Right cardiac atrium (tissue), 5 donors: ENCODE measurements around the gene XPA. TPM values are rescaled to one million over a fixed set of nuclear protein-coding genes. Genes with fewer than 3 reads are reported as not detected.
A peak's percentile ranks its signal among the peaks of the same experiment; 100 is the strongest.

Source experiments
- ATAC-seq, 2 donors: fragments of 200-7000 bp; cut with Tn5 transposase; one replicate each; pipeline versions ENCODE4 v1.8.0 to v1.9.1; 2020; ENCODE audit warnings: moderate library complexity in 2 of 2, mild to moderate bottlenecking in 1 of 2
- DNase-seq, 3 donors: peaks; one replicate each; pipeline ENCODE4 v3.0.0-alpha.2; 2020
- H3K27ac ChIP-seq: one replicate; pipeline ENCODE4 v1.5.1; 2013; ENCODE audit warnings: mild to moderate bottlenecking, low read length, control low read depth, moderate library complexity
- H3K27me3 ChIP-seq: one replicate; pipeline ENCODE4 v1.6.1; 2013; ENCODE audit not compliant: control insufficient read depth, insufficient read depth
- H3K4me1 ChIP-seq: one replicate; pipeline ENCODE4 v1.6.1; 2013; ENCODE audit warnings: low read length; ENCODE audit not compliant: control insufficient read depth, insufficient read depth
- H3K4me3 ChIP-seq: one replicate; pipeline ENCODE4 v1.5.1; 2013; ENCODE audit warnings: low read length, control low read depth
- H3K9me3 ChIP-seq: one replicate; pipeline ENCODE4 v1.6.1; 2013; ENCODE audit warnings: low read length; ENCODE audit not compliant: control insufficient read depth
- WGBS: extraction: QIAGEN DNeasy Blood & Tissue Kit; methylation state at CpG from one replicate; pipeline ENCODE4 v1.1.7; 2013; 5-methylcytosine and 5-hydroxymethylcytosine counted together
- intact Hi-C, 4 donors: fragments of 100-400 bp; cut with DNase I; formaldehyde crosslinking; loops; one replicate each; pipeline versions ENCODE4 v1.11.0 to v1.14.0; 2022 to 2023
- polyA plus RNA-seq: library from polyadenylated mRNA; stranded (reverse); fragments of 200-250 nt; gene quantifications from one replicate; pipeline ENCODE4 v1.2.3, GENCODE V29; 2013
- total RNA-seq, 4 donors: library from RNA; stranded (reverse); fragmentation: NEBNext Ultra II Directional; extraction: Animal tissue kit (Norgen Biotek cat#: 25700); gene quantifications; one replicate each; pipeline ENCODE4 v1.2.1, GENCODE V29; 2021
- donor health status: healthy with polysubstance abuse.
- donor health status: DM: no; HTN: yes; CAD: no.
- donor health status: DM: no; HTN: no; CAD: no.
- donor health status: DM: no; HTN: yes; CAD: no; lungs with severe emphysema.
- donor health status: DM: yes; HTN: yes; CAD: no.

Gene XPA
- total and polyA plus RNA-seq, 5 donors, result 7.1 to 10.7 (median 10.0) TPM

DNA sequence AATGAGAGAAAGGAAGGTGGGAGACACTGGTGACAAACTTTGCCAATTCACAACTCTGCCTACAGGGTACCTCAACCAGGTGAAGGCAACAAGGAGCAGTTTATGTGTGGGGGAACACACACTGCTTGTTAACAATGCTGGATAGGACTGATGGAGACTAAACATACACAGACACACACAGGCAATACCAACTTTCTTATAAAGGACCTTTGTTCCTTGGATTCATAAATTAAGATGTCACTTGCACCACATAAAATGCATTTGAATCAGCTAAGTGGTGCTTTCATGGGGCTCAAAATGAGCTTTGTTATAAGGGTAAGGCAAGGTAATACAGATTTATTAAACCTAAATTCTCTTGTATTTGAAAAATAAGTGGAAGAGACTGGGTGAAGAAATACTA is 68.0 kb downstream of the XPA start:
- intact Hi-C loops, result no loop called here
- Histone ChIP-seq H3K4me3 (no peak overlapping the region), H3K9me3 (no peaks in the 10 kb centered on the region), H3K27me3 (no peaks in the 10 kb centered on the region), H3K4me1 (peaks cover 7% of the 10 kb centered on the region), H3K27ac (peak overlapping the region; percentile 23)
- DNase-seq, result no peak
- ATAC-seq, result no peak

DNA sequence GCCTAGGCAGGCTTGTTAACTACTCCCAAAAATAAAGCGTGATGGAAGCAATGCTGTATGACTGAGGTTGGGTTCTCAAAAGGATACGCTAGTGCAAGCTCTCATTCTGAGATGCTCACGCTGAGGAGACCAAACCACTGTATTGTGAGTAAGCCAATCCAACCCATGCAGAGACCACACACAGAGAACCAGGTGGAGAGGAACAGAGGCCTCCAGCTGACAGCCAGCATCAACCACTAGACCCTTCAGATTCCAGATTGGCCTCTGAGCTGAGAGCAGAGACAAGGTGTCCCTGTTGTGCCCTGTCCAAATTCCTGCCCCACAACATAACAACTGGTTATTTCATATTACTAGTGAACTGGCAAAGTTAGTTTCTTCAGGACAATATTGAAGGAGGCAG is 68.5 kb downstream of the XPA start:
- Histone ChIP-seq H3K27ac (peak overlapping the region; percentile 71), H3K4me3 (no peak overlapping the region), H3K4me1 (peaks cover 7% of the 10 kb centered on the region), H3K27me3 (no peaks in the 10 kb centered on the region), H3K9me3 (no peaks in the 10 kb centered on the region)
- intact Hi-C loops, result no loop called here
- DNase-seq, result no peak
- no peak for ATAC-seq
- 80% methylated on average over 3 of the region's 3 CpGs for WGBS

DNA sequence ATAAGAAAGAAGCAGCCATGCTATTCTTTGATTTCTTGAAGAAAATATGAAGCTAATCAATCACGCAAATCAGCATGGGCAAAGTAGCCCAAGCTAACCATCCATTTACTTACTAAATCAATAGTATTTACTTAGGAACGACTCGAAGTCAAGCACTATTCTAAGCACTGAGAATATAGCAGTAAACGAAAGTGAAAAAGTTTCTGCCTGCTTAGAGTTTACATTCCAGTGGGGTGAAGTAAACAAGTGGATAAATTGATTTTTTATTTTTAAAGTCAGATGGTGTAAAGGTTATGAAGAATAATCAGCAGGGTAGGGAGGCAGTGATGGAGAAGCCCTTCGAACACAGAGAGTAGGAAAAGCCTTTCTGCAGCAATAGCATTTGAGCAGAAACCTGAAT is 69.5 kb downstream of the XPA start:
- H3K4me3 ChIP-seq, result no peak overlapping the region

DNA sequence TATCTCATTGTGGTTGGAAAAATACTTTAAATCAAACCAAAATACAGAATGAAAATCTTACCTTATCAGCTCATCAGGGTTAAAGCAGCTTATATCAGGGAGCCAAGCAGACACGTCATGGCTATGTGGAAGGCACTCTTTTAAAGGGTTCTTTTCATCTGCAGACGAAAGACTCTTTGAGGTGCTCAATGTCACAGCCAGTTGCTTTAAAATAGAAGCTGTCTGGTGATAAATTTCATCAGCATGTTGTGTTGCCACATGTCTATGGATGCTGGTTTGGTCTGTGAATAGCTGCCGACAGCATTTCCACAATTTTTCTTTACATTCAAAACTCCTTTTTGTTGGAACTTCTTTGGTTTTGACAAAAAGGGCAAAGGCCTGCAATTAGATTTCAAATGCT is 71.5 kb downstream of the XPA start:
- DNase-seq (no peak), ATAC-seq (peak; percentile 59 to 68)
- intact Hi-C loops, result no loop called here
- Histone ChIP-seq H3K9me3 (no peaks in the 10 kb centered on the region), H3K27me3 (no peaks in the 10 kb centered on the region), H3K27ac (no peak overlapping the region), H3K4me1 (peaks cover 5% of the 10 kb centered on the region), H3K4me3 (no peak overlapping the region)
- 46% methylated on average over 3 of the region's 3 CpGs for WGBS

More for the DNA sequence above, 69.5 kb downstream of the XPA start:
- DNase-seq (no peak), ATAC-seq (no peak)
- Histone ChIP-seq H3K27ac (no peak overlapping the region), H3K27me3 (no peaks in the 10 kb centered on the region), H3K9me3 (no peaks in the 10 kb centered on the region), H3K4me1 (peaks cover 7% of the 10 kb centered on the region)
- WGBS, result 73% methylated on average over 5 of the region's 5 CpGs
- intact Hi-C loops, result no loop called here

Other genes starting within 250 kb of the XPA start
- gene TMOD1, start 195.7 kb downstream of the XPA start, total RNA-seq, result 100 to 1,000 TPM; 177 to 220 (median 208) TPM
- 184 TPM for gene TMOD1, start 195.7 kb downstream of the XPA start, polyA plus RNA-seq
- gene TSTD2, start 64.0 kb downstream of the XPA start, total RNA-seq, result 10 to 100 TPM; 19.4 to 29.5 (median 24.6) TPM
- gene TSTD2, start 64.0 kb downstream of the XPA start, polyA plus RNA-seq, result 14.0 TPM
- gene NCBP1, start 63.5 kb downstream of the XPA start, total RNA-seq, result 10 to 100 TPM; 18.7 to 27.7 (median 19.6) TPM
- gene NCBP1, start 63.5 kb downstream of the XPA start, polyA plus RNA-seq, result 10.3 TPM
- gene FOXE1, start 155.9 kb upstream of the XPA start, total RNA-seq, result not detected
- gene FOXE1, start 155.9 kb upstream of the XPA start, polyA plus RNA-seq, result not detected
- 1 to 10 TPM; 7.7 to 9.5 (median 8.3) TPM for gene TRMO, start 225.2 kb upstream of the XPA start, total RNA-seq
- gene TRMO, start 225.2 kb upstream of the XPA start, polyA plus RNA-seq, result 5.3 TPM
- not detected for gene HEMGN, start 240.8 kb upstream of the XPA start, total RNA-seq
- gene HEMGN, start 240.8 kb upstream of the XPA start, polyA plus RNA-seq, result not detected